ENCODE results near the gene DTL.

The DTL gene

GRCh38 chr1:212002536-212002935 is 33.0 kb upstream of the DTL start:
- Histone ChIP-seq H3K9ac (ENCODE audit: low read length) (no peak overlapping the region), H4K20me1 (ENCODE audit: low read depth, low read length) (no peaks in the 10 kb centered on the region), H3K36me3 (ENCODE audit: low read length) (peaks cover 24% of the 10 kb centered on the region; the same call in 1 of the 2 replicates), H2AFZ (ENCODE audit: low read depth, low read length, severe bottlenecking) (no peak overlapping the region), H3K9me2 (replicated peaks; ENCODE audit: insufficient read depth, low read length) (no peaks in the 10 kb centered on the region), H3K4me2 (ENCODE audit: low read depth, low read length, poor library complexity, severe bottlenecking) (no peak overlapping the region), H3F3A (ENCODE audit: insufficient read depth) (no peaks in the 10 kb centered on the region), H3K79me2 (ENCODE audit: insufficient read depth, low read length) (no peaks in the 10 kb centered on the region), H3K27me3 (ENCODE audit: low read length) (no peaks in the 10 kb centered on the region), H3K9me3 (ENCODE audit: insufficient read depth, low read length) (no peaks in the 10 kb centered on the region), H3K4me3 (ENCODE audit: insufficient read depth, low read length, poor library complexity, severe bottlenecking) (no peak overlapping the region), H3K27ac (ENCODE audit: low read depth, low read length) (no peak overlapping the region)
- TF ChIP-seq EZH2phosphoT487 (conservative IDR thresholded peaks at IDR 0.05; ENCODE audit: low read length) (no peak), CTCF (IDR thresholded peaks at IDR 0.05; ENCODE audit: insufficient read depth, low read length, poor library complexity, severe bottlenecking) (no peak)

GRCh38 chr1:212004895-212005608 is 30.5 kb upstream of the DTL start:
- H3K36me3 ChIP-seq (ENCODE audit: low read length), result peaks cover 24% of the 10 kb centered on the region; the same call in 1 of the 2 replicates
- H3K27me3 ChIP-seq (ENCODE audit: low read length), result no peaks in the 10 kb centered on the region
- H3K27ac ChIP-seq (ENCODE audit: low read depth, low read length), result no peak overlapping the region
- no peaks in the 10 kb centered on the region for H3K79me2 ChIP-seq (ENCODE audit: insufficient read depth, low read length)
- no peak overlapping the region for H3K9ac ChIP-seq (ENCODE audit: low read length)
- H2AFZ ChIP-seq (ENCODE audit: low read depth, low read length, severe bottlenecking), result no peak overlapping the region
- H3K9me3 ChIP-seq (ENCODE audit: insufficient read depth, low read length), result no peaks in the 10 kb centered on the region
- no peaks in the 10 kb centered on the region for H3K9me2 ChIP-seq (replicated peaks; ENCODE audit: insufficient read depth, low read length)
- H3K4me3 ChIP-seq (ENCODE audit: insufficient read depth, low read length, poor library complexity, severe bottlenecking), result no peak overlapping the region
- no peaks in the 10 kb centered on the region for H3F3A ChIP-seq (ENCODE audit: insufficient read depth)
- H3K4me2 ChIP-seq (ENCODE audit: low read depth, low read length, poor library complexity, severe bottlenecking), result no peak overlapping the region
- TF ChIP-seq EZH2phosphoT487 (conservative IDR thresholded peaks at IDR 0.05; ENCODE audit: low read length) (no peak), CTCF (IDR thresholded peaks at IDR 0.05; ENCODE audit: insufficient read depth, low read length, poor library complexity, severe bottlenecking) (no peak)
- H4K20me1 ChIP-seq (ENCODE audit: low read depth, low read length), result no peaks in the 10 kb centered on the region

- Histone ChIP-seq H3K9me2 (replicated peaks; ENCODE audit: insufficient read depth, low read length) (no peaks in the 10 kb centered on the region), H4K20me1 (ENCODE audit: low read depth, low read length) (no peaks in the 10 kb centered on the region), H3K27me3 (ENCODE audit: low read length) (no peaks in the 10 kb centered on the region), H2AFZ (ENCODE audit: low read depth, low read length, severe bottlenecking) (no peak overlapping the region), H3K9me3 (ENCODE audit: insufficient read depth, low read length) (no peaks in the 10 kb centered on the region), H3K4me3 (ENCODE audit: insufficient read depth, low read length, poor library complexity, severe bottlenecking) (no peak overlapping the region), H3K9ac (ENCODE audit: low read length) (no peak overlapping the region), H3K4me2 (ENCODE audit: low read depth, low read length, poor library complexity, severe bottlenecking) (no peak overlapping the region), H3K36me3 (ENCODE audit: low read length) (peaks cover 23% of the 10 kb centered on the region; the same call in 1 of the 2 replicates), H3F3A (ENCODE audit: insufficient read depth) (no peaks in the 10 kb centered on the region), H3K27ac (ENCODE audit: low read depth, low read length) (no peak overlapping the region), H3K79me2 (ENCODE audit: insufficient read depth, low read length) (no peaks in the 10 kb centered on the region)
- TF ChIP-seq CTCF (IDR thresholded peaks at IDR 0.05; ENCODE audit: insufficient read depth, low read length, poor library complexity, severe bottlenecking) (no peak), EZH2phosphoT487 (conservative IDR thresholded peaks at IDR 0.05; ENCODE audit: low read length) (no peak)
Observed at GRCh38 chr1:212007178-212007577, 28.4 kb upstream of the DTL start.

All from SU-DHL-6 (cell line).